K562 (cell line): ENCODE measurements around the gene GLDC. TPM values are rescaled to one million over a fixed set of nuclear protein-coding genes. Genes with fewer than 3 reads are reported as not detected.

Experiments used
- BCLAF1 ChIP-seq, 2 experiments: fragments of 450-650 bp in 1 of 2; IDR thresholded peaks; 2 replicates each; pipeline ENCODE4 v1.6.1; 2011 to 2017; ENCODE audit warnings: low read depth in 2 of 2, antibody characterized with exemption in 1 of 2, borderline replicate concordance in 1 of 2, low read length in 1 of 2, mild to moderate bottlenecking in 1 of 2, mixed read lengths in 1 of 2; ENCODE audit not compliant: control insufficient read depth in 1 of 2
- CHAMP1 ChIP-seq: fragments of 450-650 bp; IDR thresholded peaks from 2 replicates; pipeline ENCODE4 v1.6.1; 2016; ENCODE audit warnings: mild to moderate bottlenecking
- NUFIP1 ChIP-seq: fragments of 450-650 bp; IDR thresholded peaks from 2 replicates; pipeline ENCODE4 v1.6.1; 2018; ENCODE audit not compliant: partially characterized antibody
- ZBTB26 ChIP-seq: fragments of 450-650 bp; formaldehyde crosslinking; IDR thresholded peaks from 2 replicates; pipeline ENCODE4 v1.4.0; 2022; ENCODE audit warnings: missing genetic modification characterization
- ZNF644 ChIP-seq: fragments of 200-800 bp; sonication (Bioruptor generic); IDR thresholded peaks from 2 replicates; pipeline ENCODE4 v1.6.1; 2016; ENCODE audit warnings: low read depth, missing genetic modification characterization, missing compliant biosample characterization
- ZNF778 ChIP-seq: fragments of 450-650 bp; formaldehyde crosslinking; IDR thresholded peaks from 2 replicates; pipeline ENCODE4 v1.4.0; 2020; ENCODE audit warnings: mild to moderate bottlenecking, moderate library complexity
- polyA plus RNA-seq, 8 experiments: library from polyadenylated mRNA; depleted of rRNA in 4 of 8; stranded (reverse) in 5 of 8; unstranded in 3 of 8; fragments of >200 nt; fragmentation: Nextera tagmentation in 2 of 8; fragmentation: Illumina TruSeq in 1 of 8; extraction: Ambion mirVana in 2 of 8; extraction: Trizol in 1 of 8; gene quantifications; 2 replicates each; pipeline versions ENCODE4 v1.2.1 to v1.2.3, GENCODE V29; 2011 to 2014; ENCODE audit warnings: inconsistent platforms in 1 of 8, missing spikeins in 1 of 8
- total RNA-seq, 7 experiments: library from RNA; depleted of rRNA in 6 of 7; stranded (reverse); fragments of >200 nt in 6 of 7; fragmentation: Illumina TruSeq in 2 of 7; extraction: Trizol in 2 of 7; gene quantifications; 2 replicates each; pipeline versions ENCODE4 v1.2.1 to v1.2.3, GENCODE V29; 2011 to 2021; ENCODE audit warnings: low replicate concordance in 1 of 7

GLDC gene
- total and polyA plus RNA-seq, 9 of the 15 experiments (the other 6 are each of a cell fraction or from before 2014, with no cell fraction given): 0.03 to 0.27 (median 0.08) TPM; not detected in 6

GRCh38 chr9:6675268-6675667, 29.7 kb upstream of the GLDC start (continued):
- TF ChIP-seq CHAMP1 (no peak), ZBTB26 (CRISPR knock-in tag) (no peak), NUFIP1 (no peak), ZNF778 (no peak), ZNF644 (tag) (no peak), BCLAF1 (IDR thresholded peaks at IDR 0.05; ENCODE audit: borderline replicate concordance in 1 of 2, control insufficient read depth in 1 of 2, low read depth in 2 of 2, low read length in 1 of 2) (no peak)
